GM19438 (cell line): Measurements from ENCODE around the gene STX8.

Source experiments
- ATAC-seq: cut with Tn5 transposase; IDR thresholded peaks from one replicate; pipeline ENCODE4 v1.9.1; 2021; ENCODE audit warnings: low read depth; ENCODE audit not compliant: unreplicated experiment

STX8 gene

GRCh38 chr17:9218064-9218635 is 357.5 kb downstream of the STX8 start:
- no peak for ATAC-seq

GRCh38 chr17:9217151-9218056 is 358.2 kb downstream of the STX8 start:
- no peak for ATAC-seq

- ATAC-seq = no peak
Measured at GRCh38 chr17:9215465-9215864, 360.2 kb downstream of the STX8 start.

GRCh38 chr17:9213303-9213640 is 362.3 kb downstream of the STX8 start:
- ATAC-seq = no peak

- ATAC-seq = no peak
Measured at GRCh38 chr17:9212376-9213302, 363.0 kb downstream of the STX8 start.

GRCh38 chr17:9211133-9211765 is 364.4 kb downstream of the STX8 start:
- ATAC-seq = no peak

- ATAC-seq = no peak
Measured at GRCh38 chr17:9209781-9210370, 365.7 kb downstream of the STX8 start.

GRCh38 chr17:9209347-9209746 is 366.3 kb downstream of the STX8 start:
- ATAC-seq = no peak

GRCh38 chr17:9208381-9209105 is 367.1 kb downstream of the STX8 start:
- ATAC-seq = no peak

- no peak for ATAC-seq
Measured at GRCh38 chr17:9206741-9207332, 368.8 kb downstream of the STX8 start.

GRCh38 chr17:9206410-9206703 is 369.3 kb downstream of the STX8 start:
- no peak for ATAC-seq

- ATAC-seq = no peak
Measured at GRCh38 chr17:9205520-9206409, 369.9 kb downstream of the STX8 start.

- ATAC-seq = no peak
Measured at GRCh38 chr17:9204637-9205329, 370.8 kb downstream of the STX8 start.

GRCh38 chr17:9203771-9204425 is 371.7 kb downstream of the STX8 start:
- no peak for ATAC-seq

GRCh38 chr17:9202532-9202931 is 373.1 kb downstream of the STX8 start:
- ATAC-seq = no peak

- ATAC-seq = peak; percentile 77
Measured at GRCh38 chr17:9200699-9201359, 374.8 kb downstream of the STX8 start.
